H1 (cell line): ENCODE results near the gene TCAP. TPM values are rescaled to one million over a fixed set of nuclear protein-coding genes. Genes with fewer than 3 reads are reported as not detected.

Experiments used
- CTCF ChIA-PET: fragments of 300-600 bp; sonication (Branson Sonifier 250); formaldehyde crosslinking; loops from one replicate; lab custom pipeline; 2021; ENCODE audit not compliant: partially characterized antibody; lab: Charles Lee
- POLR2A ChIA-PET: fragments of 300-600 bp; sonication (Branson Sonifier 250); formaldehyde crosslinking; loops from one replicate; lab custom pipeline; 2021; ENCODE audit warnings: inconsistent platforms; ENCODE audit not compliant: partially characterized antibody; lab: Charles Lee
- DNase-seq, 2 experiments: peaks; one replicate each; pipeline versions ENCODE4 v3.0.0 to v3.0.0-alpha.2; 2010 to 2022; ENCODE audit warnings: low spot score in 2 of 2, low read depth in 1 of 2, mixed read lengths in 1 of 2
- FAIRE-seq: peaks from 2 replicates; lab custom pipeline; 2011; peaks lifted over from hg19 to GRCh38; lab: Jason Lieb, UNC
- H2AFZ ChIP-seq: 2 replicates; pipeline ENCODE4 v1.8.1; 2012; ENCODE audit warnings: low read length, inconsistent platforms
- H2AK5ac ChIP-seq: 2 replicates; pipeline ENCODE4 v1.6.1; 2013; ENCODE audit warnings: low read depth, low read length
- H2BK120ac ChIP-seq: replicated peaks from 2 replicates; pipeline ENCODE3; 2013; ENCODE audit warnings: low read depth, low read length, inconsistent platforms
- H2BK12ac ChIP-seq: 2 replicates; pipeline ENCODE4 v1.6.1; 2013; ENCODE audit warnings: low read depth, low read length
- H2BK15ac ChIP-seq: 2 replicates; pipeline ENCODE4 v1.6.1; 2013; ENCODE audit warnings: low read length
- H2BK20ac ChIP-seq: 2 replicates; pipeline ENCODE4 v1.6.1; 2013; ENCODE audit warnings: low read length
- H2BK5ac ChIP-seq: 2 replicates; pipeline ENCODE4 v1.6.1; 2013; ENCODE audit warnings: low read depth, low read length
- H3K14ac ChIP-seq: 2 replicates; pipeline ENCODE4 v1.6.1; 2013; ENCODE audit warnings: inconsistent platforms; ENCODE audit not compliant: insufficient read length
- H3K18ac ChIP-seq: 2 replicates; pipeline ENCODE4 v1.6.1; 2013; ENCODE audit warnings: low read length; ENCODE audit errors: extremely low read depth
- H3K23ac ChIP-seq: 2 replicates; pipeline ENCODE4 v1.6.1; 2013; ENCODE audit warnings: inconsistent platforms; ENCODE audit not compliant: insufficient read length
- H3K23me2 ChIP-seq: 2 replicates; pipeline ENCODE4 v1.6.1; 2013; ENCODE audit warnings: low read depth, low read length
- H3K27ac ChIP-seq: 2 replicates; pipeline ENCODE4 v1.6.1; 2011; ENCODE audit warnings: low read depth, low read length, inconsistent platforms
- H3K27me3 ChIP-seq, 4 experiments: replicated peaks in 1 of 4; 1 replicate in 1 of 4; 2 replicates in 3 of 4; pipeline versions ENCODE4 v1.6.1 to v1.8.1; 2011 to 2013; ENCODE audit warnings: low read length in 3 of 4, mild to moderate bottlenecking in 3 of 4, inconsistent platforms in 2 of 4, mixed read lengths in 2 of 4, moderate library complexity in 1 of 4; ENCODE audit not compliant: control insufficient read depth in 3 of 4, insufficient read depth in 3 of 4; ENCODE audit errors: extremely low read depth in 1 of 4
- H3K36me3 ChIP-seq, 4 experiments: 2 replicates each; pipeline versions ENCODE4 v1.6.1 to v1.8.1; 2011 to 2013; ENCODE audit warnings: mild to moderate bottlenecking in 4 of 4, low read length in 3 of 4, moderate library complexity in 2 of 4, control low read depth in 1 of 4, inconsistent platforms in 1 of 4; ENCODE audit not compliant: insufficient read depth in 4 of 4, control insufficient read depth in 2 of 4
- H3K4ac ChIP-seq: replicated peaks from 2 replicates; pipeline ENCODE3; 2013; ENCODE audit warnings: low read length, low read depth, mixed read lengths, inconsistent platforms; ENCODE audit not compliant: insufficient read length
- H3K4me1 ChIP-seq, 4 experiments: replicated peaks in 1 of 4; 1 replicate in 1 of 4; 2 replicates in 3 of 4; pipeline versions ENCODE4 v1.6.1 to v1.8.1; 2011 to 2013; ENCODE audit warnings: low read length in 3 of 4, inconsistent platforms in 2 of 4, mixed read lengths in 1 of 4; ENCODE audit not compliant: insufficient read depth in 4 of 4, control insufficient read depth in 3 of 4
- H3K4me2 ChIP-seq, 2 experiments: 2 replicates each; pipeline versions ENCODE4 v1.6.1 to v1.8.1; 2011 to 2013; ENCODE audit warnings: low read depth in 2 of 2, low read length in 2 of 2, control low read depth in 1 of 2, inconsistent platforms in 1 of 2, mild to moderate bottlenecking in 1 of 2; ENCODE audit not compliant: insufficient read depth in 1 of 2
- H3K4me3 ChIP-seq, 4 experiments: fragments of 200-600, 300-600 bp in 1 of 4; sonication (generic), shearing (Covaris generic), sonication (Bioruptor Twin) in 1 of 4; 2 replicates each; pipeline versions ENCODE4 v1.5.1 to v1.8.1; 2011 to 2016; ENCODE audit warnings: low read length in 4 of 4, low read depth in 3 of 4, control low read depth in 2 of 4, inconsistent platforms in 2 of 4, mild to moderate bottlenecking in 2 of 4, mixed read lengths in 1 of 4, moderate library complexity in 1 of 4; ENCODE audit not compliant: insufficient read depth in 2 of 4; ENCODE audit errors: extremely low read depth in 1 of 4
- H3K56ac ChIP-seq: replicated peaks from 2 replicates; pipeline ENCODE3; 2013; ENCODE audit warnings: low read depth, mild to moderate bottlenecking, mixed read lengths, low read length, inconsistent platforms; ENCODE audit not compliant: insufficient read length
- H3K79me1 ChIP-seq: 2 replicates; pipeline ENCODE4 v1.6.1; 2013; ENCODE audit warnings: low read depth, low read length, control low read depth
- H3K79me2 ChIP-seq, 2 experiments: 2 replicates each; pipeline versions ENCODE4 v1.6.1 to v1.8.1; 2012 to 2013; ENCODE audit warnings: low read length in 2 of 2, mild to moderate bottlenecking in 2 of 2, inconsistent platforms in 1 of 2; ENCODE audit not compliant: insufficient read depth in 2 of 2, control insufficient read depth in 1 of 2
- H3K9ac ChIP-seq, 4 experiments: replicated peaks in 1 of 4; 1 replicate in 1 of 4; 2 replicates in 3 of 4; pipeline versions ENCODE4 v1.6.1 to v1.8.1; 2011 to 2013; ENCODE audit warnings: low read depth in 3 of 4, low read length in 3 of 4, control low read depth in 2 of 4, mild to moderate bottlenecking in 2 of 4, moderate library complexity in 2 of 4, inconsistent platforms in 1 of 4; ENCODE audit errors: extremely low read depth in 1 of 4
- H3K9me3 ChIP-seq, 2 experiments: 2 replicates each; pipeline versions ENCODE4 v1.6.1 to v1.8.1; 2012 to 2013; ENCODE audit warnings: mild to moderate bottlenecking in 2 of 2, moderate library complexity in 2 of 2, control low read depth in 1 of 2, inconsistent platforms in 1 of 2, low read depth in 1 of 2, low read length in 1 of 2, mixed read lengths in 1 of 2; ENCODE audit not compliant: insufficient read depth in 2 of 2
- H4K20me1 ChIP-seq, 2 experiments: replicated peaks in 1 of 2; 2 replicates each; pipeline versions ENCODE3 to v1.8.1; 2011 to 2013; ENCODE audit warnings: inconsistent platforms in 2 of 2, low read length in 2 of 2, mild to moderate bottlenecking in 1 of 2; ENCODE audit not compliant: insufficient read depth in 2 of 2, control insufficient read depth in 1 of 2
- H4K5ac ChIP-seq: 2 replicates; pipeline ENCODE4 v1.6.1; 2013; ENCODE audit warnings: low read length, low read depth, mixed read lengths, inconsistent platforms; ENCODE audit not compliant: insufficient read length
- H4K8ac ChIP-seq: 2 replicates; pipeline ENCODE4 v1.8.0; 2013; ENCODE audit warnings: mild to moderate bottlenecking, moderate library complexity, low read length, inconsistent platforms; ENCODE audit not compliant: insufficient read depth; ENCODE audit errors: extremely low read depth
- H4K91ac ChIP-seq: replicated peaks from 2 replicates; pipeline ENCODE3; 2013; ENCODE audit warnings: low read length, mixed read lengths, inconsistent platforms; ENCODE audit not compliant: insufficient read length
- POLR2AphosphoS5 ChIP-seq: IDR thresholded peaks from 2 replicates; pipeline ENCODE4 v1.6.1; 2011; ENCODE audit warnings: low read depth, low read length
- SP4 ChIP-seq: IDR thresholded peaks from 2 replicates; pipeline ENCODE4 v1.6.1; 2012; ENCODE audit warnings: low read length, inconsistent platforms
- WGBS, 2 experiments: shearing (Covaris generic) in 1 of 2; methylation state at CpG; one replicate each; pipeline versions ENCODE4 v1.1.6 to v1.1.7; 2013 to 2015; ENCODE audit warnings: low lambda C conversion rate in 2 of 2, mixed read lengths in 2 of 2, inconsistent platforms in 1 of 2, low coverage in 1 of 2, missing lambda C conversion rate in 1 of 2; ENCODE audit not compliant: insufficient replicate concordance in 2 of 2, insufficient coverage in 1 of 2, insufficient read length in 1 of 2; ENCODE audit errors: extremely low coverage in 1 of 2, missing lambda C conversion rate in 1 of 2; 5-methylcytosine and 5-hydroxymethylcytosine counted together
- polyA plus RNA-seq, 7 experiments: library from polyadenylated mRNA; depleted of rRNA in 3 of 7; stranded (reverse) in 5 of 7; unstranded in 2 of 7; fragments of >200 nt in 5 of 7; fragments of 200-250 nt in 2 of 7; gene quantifications; 1 replicate in 5 of 7; 2 replicates in 1 of 7; 4 replicates in 1 of 7; pipeline versions ENCODE4 v1.2.1 to v1.2.3, GENCODE V29; 2011 to 2013; ENCODE audit warnings: missing spikeins in 2 of 7, mixed read lengths in 2 of 7
- total RNA-seq: library from RNA; stranded (reverse); fragmentation: NEBNext Ultra II Directional; extraction: Animal tissue kit (Norgen Biotek cat#: 25700); gene quantifications from 2 replicates; pipeline ENCODE4 v1.2.1, GENCODE V29; 2021

Gene TCAP
- total and polyA plus RNA-seq, 2 of the 8 experiments (the other 6 are each of a cell fraction or from before 2014, with no cell fraction given) = 0.82 to 1.4 TPM

GRCh38 chr17:39661744-39662541 is 3.2 kb upstream of the TCAP start:
- no peak overlapping the region; the same call in 1 of the 2 replicates for H2BK15ac ChIP-seq
- WGBS, 2 experiments = 92% methylated on average over 8 of the region's 8 CpGs; no CpG with 5 or more reads in 1 of the 2 experiments

More at GRCh38 chr17:39661744-39662541, 3.2 kb upstream of the TCAP start:
- no peak overlapping the region for H3K4me2 ChIP-seq
- no peak for FAIRE-seq
- H3K9ac ChIP-seq = no peak overlapping the region
- no peaks in the 10 kb centered on the region for H4K20me1 ChIP-seq
- no peak overlapping the region for H3K4ac ChIP-seq
- no peak overlapping the region for H3K14ac ChIP-seq
- H2BK12ac ChIP-seq = 0 out of 2 replicates have a peak overlapping the region, but pooled peaks have one; percentile 27
- H3K56ac ChIP-seq = no peak overlapping the region
- no peak overlapping the region; the same call in 1 of the 2 replicates for H4K8ac ChIP-seq
- H3K79me2 ChIP-seq = no peaks in the 10 kb centered on the region
- no peak overlapping the region for H2AK5ac ChIP-seq
- H4K5ac ChIP-seq = no peak overlapping the region
- no peak overlapping the region; the same call in 1 of the 2 replicates for H3K18ac ChIP-seq
- H3K4me3 ChIP-seq = no peak overlapping the region
- H3K4me1 ChIP-seq = peaks cover 0 to 48% (median 40%) of the 10 kb centered on the region in 4 experiments; a peak in 6 of 7 replicates
- peak overlapping the region; percentile 35; the same call in 1 of the 2 replicates for H2BK5ac ChIP-seq
- no peak overlapping the region for H4K91ac ChIP-seq
- no peaks in the 10 kb centered on the region for H3K79me1 ChIP-seq
- no peak overlapping the region for H3K23ac ChIP-seq
- no peak overlapping the region for H2AFZ ChIP-seq
- H2BK120ac ChIP-seq = no peak overlapping the region
- H3K27me3 ChIP-seq = peaks cover 0 to 3% (median under 1%) of the 10 kb centered on the region in 4 experiments; a peak in 4 of 7 replicates
- H3K27ac ChIP-seq = peak overlapping the region; percentile 50; the same call in 1 of the 2 replicates
- CTCF ChIA-PET = interaction anchor here (0.7 to 52.4 kb wide), 5 partner anchors 11 to 114 kb away, joined by 3 to 1885 read pairs (median 4); partner anchors contain the start of genes PPP1R1B and STARD3
- no peak for DNase-seq
- H3K36me3 ChIP-seq = peaks cover 0 to 9% (median 3%) of the 10 kb centered on the region in 4 experiments; a peak in 3 of 8 replicates
- H3K23me2 ChIP-seq = no peaks in the 10 kb centered on the region
- TF ChIP-seq POLR2AphosphoS5 (no peak), SP4 (no peak)
- TF ChIP-seq, all 59 proteins: peak for 0
- 0 out of 2 replicates have a peak overlapping the region, but pooled peaks have one; percentile 61 for H2BK20ac ChIP-seq
- H3K9me3 ChIP-seq = no peaks in the 10 kb centered on the region
- POLR2A ChIA-PET = interaction anchor here (1.1 to 32.5 kb wide), 3 partner anchors 9 to 56 kb away, joined by 3 to 708 read pairs (median 3); partner anchors contain the start of genes ERBB2 and PGAP3
